HG03469 (cell line): ENCODE data around the gene CNPY3.
A peak's percentile ranks its signal among the peaks of the same experiment; 100 is the strongest.
"Not testable (repeated sequence)": the region's sequence is repeated elsewhere in the genome, so short reads cannot be mapped to it uniquely, and the experiment has no call there.

Source experiments
- ATAC-seq: cut with Tn5 transposase; IDR thresholded peaks from one replicate; pipeline ENCODE4 v1.9.1; 2021; ENCODE audit warnings: mild to moderate bottlenecking, moderate library complexity, moderate number of reproducible peaks; ENCODE audit not compliant: unreplicated experiment

CNPY3 gene

DNA sequence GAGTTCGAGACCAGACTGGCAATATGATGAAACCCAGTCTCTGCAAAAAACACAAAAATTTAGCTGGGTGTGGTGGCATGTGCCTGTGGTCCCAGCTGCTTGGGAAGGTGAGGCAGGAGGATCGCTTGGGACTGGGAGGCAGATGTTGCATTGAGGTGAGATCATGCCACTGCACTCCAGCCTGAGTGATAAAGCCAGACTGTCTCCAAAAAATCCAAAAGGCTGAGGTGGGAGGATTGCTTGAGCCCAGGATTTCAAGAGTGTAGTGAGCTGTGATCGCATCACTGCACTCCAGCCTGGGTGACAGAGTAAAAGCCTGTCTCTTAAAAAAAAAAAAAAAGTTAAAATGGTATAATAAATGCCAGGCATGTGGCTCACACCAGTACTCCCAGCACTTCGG, 14.7 kb upstream of the CNPY3 start:
- ATAC-seq, result no peak

DNA sequence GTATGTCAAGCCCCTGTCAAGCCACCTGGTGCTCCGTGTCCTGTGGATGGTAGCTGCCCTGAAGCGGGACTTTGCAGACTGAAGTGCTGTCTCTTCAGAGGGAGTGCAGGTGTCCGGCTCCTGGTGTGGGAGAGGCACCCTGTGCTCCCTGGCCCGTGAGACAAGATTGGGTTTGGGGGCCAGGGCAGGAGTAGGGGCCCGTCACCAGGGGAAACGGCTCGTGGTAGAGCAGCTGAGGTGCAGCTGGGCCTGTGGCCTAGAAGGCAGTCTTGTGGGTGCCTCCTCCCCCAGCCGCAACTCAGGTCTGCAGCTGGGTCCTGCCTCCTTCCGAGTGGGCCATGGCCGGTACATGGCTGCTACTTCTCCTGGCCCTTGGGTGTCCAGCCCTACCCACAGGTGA, 13.5 kb upstream of the CNPY3 start, which contains the start of gene PTCRA:
Gene PTCRA, plus strand, starts transcription at position 322 of the 400 bp plus-strand sequence. Its CDS starts 17 bp downstream, at position 339.
- no peak for ATAC-seq

DNA sequence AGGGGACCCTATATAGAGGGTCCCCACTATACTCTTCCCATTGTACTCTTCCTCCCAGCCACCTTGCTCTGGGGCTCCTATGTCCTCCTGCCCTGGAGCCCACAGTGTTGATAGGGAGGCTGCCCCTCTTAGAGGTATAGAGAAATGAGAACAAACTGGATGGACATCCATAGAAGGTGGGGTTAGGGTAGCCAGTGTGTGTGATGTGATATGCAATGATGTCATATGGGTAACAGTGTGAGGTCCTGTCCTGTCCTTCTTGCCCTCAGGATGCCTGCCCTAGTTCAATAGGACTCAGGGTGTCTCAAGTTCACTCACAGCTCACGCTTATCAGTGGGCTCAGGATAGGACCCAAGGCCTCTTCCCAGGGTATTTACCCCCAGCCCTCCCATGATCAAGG, 13.0 kb upstream of the CNPY3 start:
- ATAC-seq, result no peak

DNA sequence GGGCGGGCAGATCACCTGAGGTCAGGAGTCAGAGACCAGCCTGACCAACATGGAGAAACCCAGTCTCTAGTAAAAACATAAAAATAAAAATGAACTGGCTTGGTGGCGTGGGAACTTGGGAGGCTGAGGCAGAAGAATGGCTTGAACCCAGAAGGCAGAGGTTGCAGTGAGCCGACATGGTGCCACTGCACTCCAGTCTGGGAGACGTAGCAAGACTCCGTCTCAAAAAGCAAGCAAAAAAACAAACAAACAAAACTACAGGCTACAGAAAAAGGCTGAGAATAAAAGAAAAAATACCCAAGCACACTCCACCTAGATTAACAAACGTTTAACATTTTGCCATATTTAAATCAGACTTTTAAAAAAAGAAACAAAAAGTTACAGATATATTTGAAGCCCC, 7.5 kb upstream of the CNPY3 start:
- no peak for ATAC-seq

DNA sequence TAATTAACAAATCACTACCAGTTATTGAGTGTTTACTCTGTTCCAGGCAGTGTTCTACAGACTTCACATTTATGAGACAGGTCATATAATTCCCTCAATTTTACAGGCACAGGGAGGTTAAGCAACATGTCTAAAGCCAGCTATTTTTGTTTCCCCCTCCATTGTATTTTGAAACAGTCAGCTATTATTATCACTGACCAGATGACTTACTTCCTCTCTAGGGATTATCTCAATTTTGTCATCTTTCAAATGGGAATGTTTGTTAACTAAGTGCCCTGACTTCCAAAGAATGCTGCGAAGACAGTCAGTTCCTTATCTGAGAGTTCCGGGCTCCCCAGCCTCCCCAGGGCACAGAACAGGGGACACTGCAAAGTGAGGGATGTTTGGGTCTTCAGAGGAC, 5.6 kb upstream of the CNPY3 start:
- no peak for ATAC-seq

DNA sequence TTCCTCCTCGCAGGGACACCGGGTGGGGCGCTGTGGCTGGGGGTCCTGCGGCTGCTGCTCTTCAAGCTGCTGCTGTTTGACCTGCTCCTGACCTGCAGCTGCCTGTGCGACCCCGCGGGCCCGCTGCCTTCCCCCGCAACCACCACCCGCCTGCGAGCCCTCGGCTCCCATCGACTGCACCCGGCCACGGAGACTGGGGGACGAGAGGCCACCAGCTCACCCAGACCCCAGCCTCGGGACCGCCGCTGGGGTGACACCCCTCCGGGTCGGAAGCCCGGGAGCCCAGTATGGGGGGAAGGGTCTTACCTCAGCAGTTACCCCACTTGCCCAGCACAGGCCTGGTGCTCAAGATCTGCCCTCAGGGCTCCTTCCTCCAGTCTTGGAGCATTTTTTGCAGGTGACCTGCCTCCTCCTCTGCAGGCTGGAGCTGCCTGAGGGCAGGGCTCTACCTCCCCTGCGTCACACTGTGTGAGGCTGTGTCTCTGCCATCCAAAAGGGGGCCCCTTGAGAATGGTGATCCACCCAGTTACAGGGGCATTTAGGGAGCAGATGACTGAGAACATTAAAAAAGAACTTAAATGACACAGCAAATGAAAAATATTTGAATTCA, 3.9 kb upstream of the CNPY3 start:
- no peak for ATAC-seq

DNA sequence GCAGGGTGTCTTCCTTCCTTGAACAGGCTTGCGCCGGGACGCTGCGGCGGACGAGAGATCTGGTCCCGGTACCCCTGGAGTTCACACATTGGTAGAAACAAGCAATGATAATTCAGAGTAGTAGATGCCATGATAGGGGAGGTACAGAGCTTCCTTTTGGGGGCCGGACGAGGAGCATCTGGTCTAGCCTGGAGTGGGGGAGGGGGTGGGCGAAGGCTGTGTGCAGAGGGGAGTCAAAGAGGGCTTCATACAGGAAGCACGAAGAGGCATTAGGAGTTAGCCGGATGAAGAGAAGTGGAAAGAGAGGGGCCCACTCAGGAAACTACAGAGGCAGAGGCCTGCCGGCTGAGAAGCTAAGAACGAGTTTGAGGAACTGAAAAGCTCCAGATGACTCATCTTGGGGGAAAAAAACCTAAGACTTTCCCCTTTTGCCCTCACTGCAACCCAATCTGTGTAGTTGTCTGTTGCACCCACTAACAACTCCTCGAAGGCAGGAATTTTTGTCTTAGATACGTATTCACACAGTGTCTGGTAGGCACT, 611 bp downstream of the CNPY3 start:
- peak; percentile 41 for ATAC-seq

DNA sequence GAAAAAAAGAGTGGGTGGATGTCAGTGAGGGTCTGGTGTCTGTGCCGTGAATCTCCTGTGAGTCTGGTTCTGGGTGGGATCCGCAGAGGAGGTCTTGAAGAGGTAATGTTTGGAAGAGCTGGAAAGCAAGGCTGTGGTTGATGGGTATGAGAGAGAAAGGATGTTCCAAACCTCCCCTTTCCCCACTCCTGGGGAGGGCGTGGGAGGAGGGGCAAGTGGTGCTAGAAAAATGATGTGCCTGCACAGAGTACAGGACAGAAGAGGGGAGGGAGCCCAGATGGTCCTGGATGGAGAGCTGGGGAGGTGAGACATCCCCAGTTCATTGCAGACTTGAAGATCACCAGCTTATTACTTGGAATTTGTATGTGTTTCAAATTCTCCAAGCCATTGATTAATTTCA, 3.1 kb downstream of the CNPY3 start:
- no peak for ATAC-seq

DNA sequence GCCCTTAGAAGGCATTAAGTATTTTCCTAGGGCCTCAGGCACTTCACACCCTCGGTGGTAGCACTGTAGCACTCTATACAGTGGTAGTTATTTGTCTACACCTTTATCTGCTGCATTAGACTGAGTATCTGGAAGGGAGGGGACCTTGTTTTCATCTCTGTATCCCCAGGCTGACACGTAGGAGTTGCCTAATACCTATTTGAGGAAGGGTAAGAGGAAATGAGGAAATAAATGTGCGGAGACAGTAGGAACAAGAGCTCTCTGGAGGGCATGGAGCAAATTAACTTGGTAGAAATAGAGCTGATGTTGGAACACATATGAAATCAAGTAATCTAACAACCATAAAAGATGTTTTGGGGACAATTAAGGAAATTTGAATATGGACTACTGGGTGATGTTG, 3.9 kb downstream of the CNPY3 start:
- no peak for ATAC-seq

DNA sequence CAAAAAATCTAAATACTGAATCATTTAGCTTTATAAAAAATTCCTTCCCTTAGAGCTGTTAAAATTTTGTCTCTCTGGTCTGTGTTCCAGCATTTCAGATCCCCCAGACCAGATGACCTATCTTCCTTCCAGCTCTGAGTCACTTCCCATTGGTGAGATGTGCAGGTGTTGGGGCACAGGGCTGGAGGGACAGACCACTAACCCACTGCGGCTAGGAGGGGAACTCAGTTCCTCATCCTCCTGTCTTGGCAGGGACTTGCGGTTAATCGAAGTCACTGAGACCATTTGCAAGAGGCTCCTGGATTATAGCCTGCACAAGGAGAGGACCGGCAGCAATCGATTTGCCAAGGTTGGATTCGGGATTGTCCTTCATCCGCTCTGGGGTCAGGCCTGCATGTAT, 6.0 kb downstream of the CNPY3 start:
- no peak for ATAC-seq

DNA sequence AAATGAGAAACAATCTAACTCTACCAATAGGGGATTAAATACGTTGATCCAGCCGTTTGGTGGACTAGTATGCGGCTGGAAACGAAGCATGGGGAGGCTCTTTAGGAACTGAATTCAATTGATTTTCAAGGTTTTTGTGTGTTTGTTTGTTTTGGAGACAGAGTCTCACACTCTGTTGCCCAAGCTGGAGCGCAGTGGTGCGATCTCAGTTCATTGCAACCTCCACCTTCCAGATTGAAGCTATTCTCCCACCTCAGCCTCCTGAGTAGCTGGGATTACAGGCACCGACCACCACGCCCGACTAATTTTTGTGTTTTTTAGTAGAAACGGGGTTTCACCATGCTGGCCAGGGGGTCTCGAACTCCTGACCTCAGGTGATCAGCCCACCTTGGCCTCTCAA, 7.1 kb downstream of the CNPY3 start:
- ATAC-seq, result no peak

DNA sequence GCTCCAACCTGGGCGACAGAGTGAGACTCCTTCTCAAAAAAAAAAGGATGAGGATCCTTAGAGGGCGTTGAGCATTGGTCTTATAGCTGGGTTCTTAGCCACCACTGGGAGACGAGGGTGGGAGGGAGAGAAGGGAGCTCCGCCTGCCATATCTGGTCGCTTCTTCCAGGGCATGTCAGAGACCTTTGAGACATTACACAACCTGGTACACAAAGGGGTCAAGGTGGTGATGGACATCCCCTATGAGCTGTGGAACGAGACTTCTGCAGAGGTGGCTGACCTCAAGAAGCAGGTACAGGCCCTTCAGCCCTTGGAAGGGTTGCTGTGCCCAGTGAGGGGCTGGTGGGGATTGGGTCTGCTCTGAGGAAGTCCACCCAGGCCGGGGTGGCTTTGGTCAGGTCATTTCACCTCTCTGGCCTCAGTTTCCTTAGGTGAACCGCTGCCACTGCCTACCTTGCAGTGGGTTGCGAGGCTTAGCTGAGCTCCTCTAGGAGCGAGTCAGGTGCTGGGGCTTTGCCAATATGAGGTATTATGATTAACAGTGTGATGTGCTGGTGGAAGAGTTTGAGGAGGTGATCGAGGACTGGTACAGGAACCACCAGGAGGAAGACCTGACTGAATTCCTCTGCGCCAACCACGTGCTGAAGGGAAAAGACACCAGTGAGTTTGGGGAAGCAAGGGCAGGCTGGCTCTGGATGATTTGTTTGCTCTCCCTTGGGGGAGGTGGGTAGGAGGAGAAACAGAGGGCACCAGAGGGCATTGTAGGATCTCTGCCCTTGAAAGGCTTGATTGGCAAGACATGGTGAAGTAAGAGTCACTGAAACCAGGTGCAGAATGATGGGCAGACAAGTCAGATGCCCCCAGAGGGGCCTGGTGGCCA, 8.5 kb downstream of the CNPY3 start:
- no peak for ATAC-seq

DNA sequence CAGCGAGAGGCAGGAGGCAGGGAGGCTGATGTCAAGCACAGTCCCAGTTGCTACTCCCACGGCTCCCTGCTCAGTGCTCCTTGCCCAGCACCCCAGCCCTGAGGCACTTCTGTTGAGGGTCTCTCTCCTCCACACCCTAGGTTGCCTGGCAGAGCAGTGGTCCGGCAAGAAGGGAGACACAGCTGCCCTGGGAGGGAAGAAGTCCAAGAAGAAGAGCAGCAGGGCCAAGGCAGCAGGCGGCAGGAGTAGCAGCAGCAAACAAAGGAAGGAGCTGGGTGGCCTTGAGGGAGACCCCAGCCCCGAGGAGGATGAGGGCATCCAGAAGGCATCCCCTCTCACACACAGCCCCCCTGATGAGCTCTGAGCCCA, 9.1 kb downstream of the CNPY3 start:
- ATAC-seq, result no peak

DNA sequence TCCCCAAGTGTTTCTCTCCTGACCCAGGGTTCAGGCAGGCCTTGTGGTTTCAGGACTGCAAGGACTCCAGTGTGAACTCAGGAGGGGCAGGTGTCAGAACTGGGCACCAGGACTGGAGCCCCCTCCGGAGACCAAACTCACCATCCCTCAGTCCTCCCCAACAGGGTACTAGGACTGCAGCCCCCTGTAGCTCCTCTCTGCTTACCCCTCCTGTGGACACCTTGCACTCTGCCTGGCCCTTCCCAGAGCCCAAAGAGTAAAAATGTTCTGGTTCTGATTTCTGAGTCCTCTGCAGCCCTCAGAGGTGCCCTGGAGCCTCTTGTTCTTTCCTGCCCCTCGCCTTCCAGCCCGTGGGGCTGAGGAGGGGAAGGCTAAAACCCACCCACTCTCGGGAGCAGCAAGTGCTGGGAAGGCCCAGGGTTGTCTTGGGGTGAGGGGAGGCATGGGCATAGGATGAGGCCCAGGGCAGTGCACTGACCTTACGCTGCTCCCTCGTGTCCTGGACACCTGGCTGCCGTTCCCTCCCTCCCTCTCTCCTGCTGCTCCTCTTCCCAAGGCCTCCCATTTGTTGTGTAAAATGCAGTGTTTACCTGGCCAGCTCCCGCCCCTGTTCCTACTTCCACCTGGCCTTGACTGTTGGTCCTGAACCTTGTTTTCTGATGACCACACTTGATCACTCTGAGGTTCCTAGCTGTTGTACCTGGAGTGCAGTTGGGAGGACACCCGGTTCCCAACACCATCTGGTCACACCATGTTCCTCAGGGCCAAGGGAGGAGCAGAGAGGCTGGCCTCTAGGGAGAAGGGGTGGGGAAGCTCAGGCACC, 9.9 kb downstream of the CNPY3 start:
- ATAC-seq, result no peak

DNA sequence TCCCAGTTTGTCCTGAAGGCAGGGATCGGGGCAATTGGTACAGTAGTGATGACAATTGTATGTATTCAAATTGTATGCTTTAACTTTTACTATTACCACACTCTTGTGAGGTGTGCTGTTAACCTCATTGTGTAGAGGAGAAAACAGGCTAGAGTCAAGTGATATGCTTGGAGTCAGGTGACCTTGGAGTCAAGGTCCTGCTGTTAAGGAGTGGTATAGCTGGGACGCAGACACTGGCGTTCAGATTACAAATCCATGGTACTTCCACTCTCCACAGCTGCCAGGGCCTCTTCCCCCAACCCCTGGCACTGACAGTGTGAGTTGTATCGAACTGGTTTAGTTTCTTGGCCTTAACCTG, 10.5 kb downstream of the CNPY3 start:
- ATAC-seq, result no peak

DNA sequence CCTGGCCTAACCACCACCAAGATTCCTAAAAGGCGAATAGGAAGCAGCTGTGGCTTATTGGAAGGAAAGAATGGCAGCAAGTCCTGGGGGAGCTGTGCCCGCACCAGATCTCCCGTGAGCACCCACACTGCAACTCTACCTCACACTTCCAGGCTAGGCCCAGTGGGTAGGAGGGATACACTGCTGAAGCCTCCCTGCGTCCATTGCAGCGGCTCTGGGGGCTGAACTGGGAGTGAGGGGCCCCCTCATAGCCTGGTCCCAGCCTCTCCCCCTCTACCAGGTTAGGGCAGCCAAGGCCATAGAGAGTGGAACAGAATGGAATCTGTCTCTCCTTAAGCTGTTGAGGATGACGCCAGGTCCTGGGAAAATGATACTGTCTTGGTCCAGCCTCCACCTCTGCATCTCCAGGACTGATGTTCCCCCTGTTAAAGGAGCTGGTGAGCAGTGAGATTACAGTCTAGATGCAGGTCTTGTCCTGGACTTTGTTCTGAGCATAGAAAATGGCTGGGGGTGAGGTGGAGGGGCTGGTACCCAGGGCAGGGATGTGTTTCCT, 11.3 kb downstream of the CNPY3 start:
- ATAC-seq, result no peak

DNA sequence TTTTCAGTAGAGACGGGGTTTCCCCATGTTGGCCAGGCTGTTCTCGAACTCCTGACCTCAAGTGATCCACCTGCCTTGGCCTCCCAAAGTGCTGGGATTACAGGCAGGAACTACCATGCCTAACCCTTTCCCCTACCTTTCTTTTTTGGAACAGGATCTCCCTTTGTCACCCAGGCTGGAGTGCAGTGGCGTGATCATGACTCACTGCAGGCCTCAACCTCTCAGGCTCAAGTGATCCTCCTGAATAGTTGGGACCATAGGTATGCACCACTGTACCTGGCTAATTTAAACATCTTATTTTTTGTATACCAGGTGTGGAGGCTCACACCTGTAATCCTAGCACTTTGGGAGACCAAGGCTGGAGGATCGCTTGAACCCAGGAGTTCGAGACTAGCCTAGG, 12.1 kb downstream of the CNPY3 start:
- ATAC-seq, result not testable (repeated sequence)

DNA sequence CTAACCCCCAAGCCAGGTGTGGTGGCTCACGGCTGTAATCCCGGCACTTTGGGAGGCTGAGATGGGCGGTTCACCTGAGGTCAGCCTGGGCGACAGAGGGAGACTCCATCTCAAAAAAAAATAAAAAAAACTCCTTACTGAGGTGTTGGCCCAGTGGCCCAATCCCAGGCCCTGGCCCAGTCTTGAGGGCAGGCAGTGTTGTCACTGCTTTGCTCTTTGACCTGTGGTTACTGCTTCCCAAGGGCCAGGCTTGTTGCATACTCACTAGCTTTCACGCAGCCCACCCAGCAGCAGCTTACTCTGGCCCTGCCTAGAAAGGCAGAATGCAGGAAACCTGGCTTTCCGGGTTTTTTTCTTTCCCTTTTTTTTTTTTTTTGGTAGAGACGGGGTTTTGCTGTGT, 13.2 kb downstream of the CNPY3 start:
- ATAC-seq, result no peak

DNA sequence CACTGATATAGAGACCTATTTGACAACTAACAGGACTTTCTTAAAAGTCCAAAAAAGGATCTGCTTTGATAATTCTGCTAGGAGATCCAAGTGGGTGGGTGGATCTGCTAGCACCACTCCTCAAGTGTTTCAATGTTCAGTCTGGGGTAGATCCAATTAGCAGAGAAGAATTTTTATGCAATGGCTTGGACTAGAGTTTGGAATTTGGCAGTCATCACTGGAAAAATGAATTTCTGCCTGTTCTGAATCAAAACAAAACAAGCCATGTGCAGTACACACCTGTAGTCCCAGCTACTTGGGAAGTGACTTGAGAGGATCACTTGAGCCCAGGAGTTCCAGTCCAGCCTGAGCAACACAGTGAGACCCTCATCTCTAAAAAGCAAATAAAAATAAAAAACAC, 18.7 kb downstream of the CNPY3 start:
- no peak for ATAC-seq

DNA sequence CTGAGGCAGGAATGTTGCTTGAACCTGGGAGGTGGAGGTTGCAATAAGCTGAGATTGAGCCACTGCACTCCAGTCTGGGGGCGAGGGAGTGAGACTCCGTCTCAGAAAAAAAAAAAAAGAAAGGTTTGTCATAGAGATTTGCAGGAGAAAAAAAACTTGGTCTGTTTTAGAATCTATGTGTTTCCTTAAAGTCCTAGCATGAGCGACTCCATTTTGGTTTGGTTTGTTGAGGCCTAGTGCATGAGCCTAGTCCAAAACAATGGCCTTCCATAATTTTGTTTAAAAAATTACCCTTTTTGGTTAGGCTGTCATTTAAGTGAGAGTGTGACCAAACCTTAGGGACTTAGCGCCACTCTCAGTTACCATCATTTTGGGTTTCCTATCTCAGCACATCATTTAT, 23.1 kb downstream of the CNPY3 start:
- ATAC-seq, result no peak

DNA sequence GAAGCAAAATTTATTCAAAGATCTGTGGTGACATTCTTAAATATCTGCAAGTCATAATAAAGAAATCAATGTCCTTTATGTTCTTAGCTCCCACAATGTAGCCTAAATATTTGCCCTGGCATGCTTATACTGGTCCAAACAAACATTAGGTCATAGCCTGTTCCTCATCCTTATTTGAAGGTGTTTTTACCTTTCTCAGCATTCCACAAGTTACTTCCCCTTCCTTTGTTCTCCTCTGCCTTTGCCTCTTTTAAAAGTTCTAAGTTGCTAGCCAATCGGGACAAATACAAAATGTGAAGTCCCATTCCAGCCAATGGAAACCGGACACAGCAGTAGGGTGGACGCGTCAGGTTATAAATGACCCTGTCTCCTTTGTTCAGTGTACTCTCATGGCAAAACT, 25.1 kb downstream of the CNPY3 start:
- ATAC-seq, result not testable (repeated sequence)
